Dermis blood vessel endothelial cell (primary cell): ENCODE data around the gene ARHGEF2. TPM values are rescaled to one million over a fixed set of nuclear protein-coding genes. Genes with fewer than 3 reads are reported as not detected.

Experiments
- DNase-seq: peaks from one replicate; pipeline ENCODE4 v3.0.0; 2010
- total RNA-seq: library from RNA; depleted of rRNA; stranded (reverse); fragments of >200 nt; gene quantifications from 2 replicates; pipeline ENCODE4 v1.2.3, GENCODE V29; 2014

The ARHGEF2 gene
- total RNA-seq, 1 donor from 2014 or later: 101 TPM

DNA sequence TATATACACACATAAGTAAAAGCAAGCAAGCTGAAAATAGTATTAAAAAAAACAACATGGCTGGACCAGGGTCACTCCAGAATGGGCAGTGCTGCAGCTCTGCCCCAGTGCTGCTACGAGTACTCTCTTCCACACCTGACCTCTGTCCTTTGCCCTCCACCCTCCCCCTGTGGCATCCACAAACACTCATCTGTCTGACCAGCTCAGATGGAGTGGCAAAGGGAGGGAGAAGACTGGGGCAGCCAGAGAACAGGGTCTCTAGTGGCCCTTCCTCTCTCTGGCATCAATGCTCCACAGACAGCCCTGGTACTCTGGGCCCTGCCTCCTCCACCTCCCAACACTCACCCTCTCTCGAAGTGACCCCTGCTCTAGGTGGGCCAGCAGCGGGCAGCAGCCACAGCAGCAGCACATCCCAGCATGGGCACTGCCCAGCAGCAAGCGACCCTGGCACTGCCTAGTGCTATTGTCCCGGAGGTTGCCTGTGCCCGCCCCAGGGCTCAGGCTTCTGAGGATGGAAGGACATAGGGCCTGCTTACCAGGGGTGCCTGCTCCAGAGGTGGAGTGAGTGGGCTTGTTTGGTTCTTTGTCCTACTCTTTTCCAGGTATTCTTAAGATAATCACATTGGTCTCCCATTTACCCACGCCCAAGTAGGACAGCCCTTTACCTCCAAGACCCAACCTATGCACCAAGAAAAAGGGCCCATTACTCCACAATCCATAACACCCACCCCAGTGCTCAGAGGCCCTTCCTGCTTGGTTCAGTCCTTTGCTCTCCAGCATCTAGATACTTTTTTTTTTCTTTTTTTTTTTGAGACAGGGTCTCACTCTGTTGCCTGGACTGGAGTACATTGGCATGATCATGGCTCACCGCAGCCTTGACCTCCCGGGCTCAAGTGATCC is 6.2 kb downstream of the ARHGEF2 start:
- no peak for DNase-seq

DNA sequence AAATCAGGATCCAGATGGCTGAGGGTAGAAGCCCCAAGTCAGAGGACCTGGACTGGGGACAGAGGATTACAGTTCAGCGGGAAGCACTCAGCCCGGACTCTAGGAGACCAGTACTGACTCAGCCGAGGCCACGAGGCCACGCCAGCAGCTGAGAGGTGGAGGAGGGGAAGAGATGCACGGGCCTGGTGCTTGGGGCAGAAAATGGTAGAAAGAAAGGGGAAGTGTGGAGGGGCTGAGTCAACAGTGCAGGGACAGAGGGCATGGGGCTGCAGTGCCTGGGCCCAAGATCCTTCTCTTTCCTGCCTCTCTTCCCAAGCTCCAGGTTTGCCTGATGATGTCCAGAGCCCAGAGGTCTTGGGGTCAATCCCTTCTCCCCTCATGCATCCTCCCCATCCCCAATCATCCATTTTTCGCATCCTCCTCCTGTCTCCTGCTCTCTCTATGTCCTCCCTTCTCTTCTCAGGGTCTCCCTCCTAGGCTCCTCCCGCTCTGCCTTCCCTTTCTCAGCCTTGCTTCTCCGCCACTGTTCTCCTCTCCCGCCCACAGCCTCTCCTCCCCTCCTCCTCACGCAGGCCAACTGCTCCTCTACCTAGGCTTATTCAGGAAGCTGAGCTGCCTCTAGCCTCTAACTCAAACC is 7.7 kb downstream of the ARHGEF2 start:
- DNase-seq: peak; percentile 83

DNA sequence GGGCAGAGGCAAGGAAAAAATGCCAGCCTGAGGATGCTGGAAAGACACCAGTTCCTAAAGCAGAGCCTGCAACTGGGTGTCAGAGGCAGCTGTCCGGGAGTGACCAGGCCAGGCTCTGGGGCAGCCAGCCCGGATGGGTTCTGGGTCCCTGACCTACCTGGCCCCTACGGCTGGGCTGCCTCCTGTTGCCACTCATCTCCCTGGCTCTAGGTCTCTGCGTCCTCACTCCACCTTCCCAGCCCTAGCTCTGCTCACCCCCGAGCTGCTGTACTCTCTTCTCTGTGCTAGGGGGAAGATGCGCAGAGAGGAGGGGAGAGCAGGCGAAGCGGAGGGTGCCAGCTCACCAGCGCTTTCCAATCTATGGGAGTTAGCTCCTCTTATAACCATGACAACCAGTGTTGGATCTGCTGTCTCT is 9.0 kb downstream of the ARHGEF2 start:
- no peak for DNase-seq

DNA sequence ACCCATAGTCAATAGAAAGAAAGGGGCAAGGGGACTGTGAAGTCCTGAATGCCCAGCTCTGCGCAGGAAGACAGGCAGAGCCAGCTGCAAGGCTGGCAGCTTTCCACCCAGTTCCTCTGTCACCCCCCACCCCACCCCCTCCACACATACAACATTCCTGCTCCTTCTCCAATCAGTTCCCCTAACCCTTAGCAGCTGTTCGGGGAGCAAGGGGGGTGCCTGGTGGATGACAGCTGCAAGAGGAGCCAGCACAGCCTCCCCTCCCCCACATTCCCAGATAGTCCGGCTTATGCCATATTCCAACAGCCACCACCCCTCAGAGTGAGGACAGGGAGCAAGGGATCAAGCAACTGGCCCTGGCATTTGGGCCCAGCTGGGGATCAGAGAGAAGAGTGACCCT is 9.7 kb downstream of the ARHGEF2 start:
- DNase-seq: peak; percentile 49

DNA sequence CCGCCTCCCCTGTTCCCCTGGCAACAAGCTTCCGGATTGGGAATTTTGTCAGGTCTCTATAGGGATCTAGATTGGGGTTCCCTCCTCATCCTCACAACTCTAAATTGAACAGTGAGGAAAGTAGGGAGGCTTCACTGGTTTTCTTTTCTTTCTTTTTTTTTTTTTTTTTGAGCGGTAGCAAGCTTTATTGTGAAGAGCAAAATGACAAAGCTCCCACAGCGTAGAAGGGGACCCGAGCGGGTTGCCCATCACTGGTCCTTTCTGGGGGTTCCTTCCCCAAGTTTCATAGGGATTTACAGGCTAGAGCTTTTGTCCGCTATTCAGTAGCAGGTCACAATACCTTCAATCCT is 10.3 kb downstream of the ARHGEF2 start:
- DNase-seq: no peak

DNA sequence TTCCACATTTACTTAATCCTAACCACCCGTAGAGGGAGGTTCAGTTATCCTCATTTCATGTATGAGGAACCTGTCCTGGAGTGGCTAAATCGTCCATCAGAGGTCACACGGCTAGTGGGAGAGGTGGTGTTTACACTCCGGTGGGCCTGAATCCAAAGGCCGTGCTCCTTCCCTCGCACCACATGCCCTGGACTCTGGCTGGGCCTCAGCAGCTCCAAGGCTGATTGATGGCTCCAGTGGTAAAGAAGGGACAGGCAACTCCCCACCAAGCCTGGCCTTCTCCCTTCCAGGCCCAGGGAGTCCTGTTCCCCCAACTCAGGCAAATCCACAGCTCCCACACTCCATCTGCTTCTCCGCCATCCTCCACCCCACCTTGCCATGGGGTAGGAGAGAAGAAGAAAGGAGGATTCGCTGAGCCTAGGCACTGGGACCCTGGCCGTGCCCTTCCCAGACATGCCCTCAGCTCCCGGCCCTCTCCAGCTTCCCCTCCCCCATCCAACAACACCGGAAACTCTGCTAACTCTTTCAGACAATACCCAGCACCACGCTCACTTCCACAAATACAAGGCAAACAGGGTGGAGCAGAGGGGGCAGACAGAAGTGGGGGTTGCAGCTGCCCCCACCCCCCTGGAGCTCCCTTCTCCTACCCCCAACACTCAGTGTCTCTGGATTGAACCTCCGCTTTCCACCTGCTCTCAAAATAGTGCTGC is 10.9 kb downstream of the ARHGEF2 start:
- DNase-seq: peak; percentile 86

DNA sequence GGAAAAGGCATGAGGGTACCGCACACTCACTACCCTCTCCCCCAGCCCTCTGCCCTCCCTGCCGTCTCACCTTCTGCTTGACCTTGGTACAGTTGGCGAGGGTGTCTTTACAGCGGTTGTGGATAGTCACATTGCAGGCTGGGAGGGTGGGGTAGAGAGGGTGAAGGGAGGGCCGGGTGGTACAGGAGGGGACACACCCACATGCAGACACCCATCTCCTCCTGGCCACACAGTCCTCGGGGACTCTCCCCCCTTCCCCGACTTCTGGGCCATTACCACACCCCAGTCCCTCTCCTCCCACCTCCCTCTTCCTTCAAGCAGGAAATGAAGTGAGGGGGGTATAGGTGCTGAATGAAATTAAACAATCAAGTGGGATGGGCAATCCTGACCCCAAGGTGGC is 11.6 kb downstream of the ARHGEF2 start:
- DNase-seq: no peak

DNA sequence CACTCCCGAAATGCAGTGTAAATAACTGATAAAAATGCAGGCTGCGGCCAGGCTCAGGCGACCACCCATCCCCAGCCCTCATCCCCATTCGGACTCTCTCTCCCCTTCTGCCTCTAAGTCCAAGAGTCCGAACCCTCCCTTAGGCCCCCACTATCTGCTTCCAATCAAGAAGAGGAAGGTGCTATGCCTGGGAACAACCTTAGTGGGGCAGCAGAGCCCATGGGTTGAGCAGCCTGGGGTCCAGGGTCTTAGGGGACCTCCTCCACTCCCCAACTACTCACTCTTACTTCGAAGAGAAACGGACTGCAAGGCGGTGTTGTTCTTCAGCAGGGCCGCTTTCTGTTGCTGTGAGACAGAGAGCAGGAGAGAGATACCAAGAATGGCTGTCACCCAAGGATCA is 12.2 kb downstream of the ARHGEF2 start:
- DNase-seq: no peak

DNA sequence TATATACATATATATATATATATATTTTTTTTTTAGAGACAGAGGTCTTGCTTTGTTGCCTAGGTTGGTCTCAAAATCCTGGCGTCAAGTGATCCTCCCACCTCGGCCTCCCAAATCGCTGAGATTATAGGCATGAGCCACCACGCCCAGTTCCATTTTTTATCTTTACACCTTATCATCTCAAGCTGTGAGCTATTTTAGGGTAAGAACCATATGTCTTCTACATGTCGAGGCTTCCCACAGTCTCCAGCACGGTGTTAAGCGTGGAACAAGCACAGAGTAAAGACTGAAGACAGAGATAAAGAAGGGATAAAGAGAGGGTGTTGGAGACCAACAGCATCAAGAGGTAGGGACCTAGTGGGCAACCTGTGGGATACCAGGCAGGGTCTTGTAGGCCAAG is 14.2 kb downstream of the ARHGEF2 start:
- DNase-seq: no peak

DNA sequence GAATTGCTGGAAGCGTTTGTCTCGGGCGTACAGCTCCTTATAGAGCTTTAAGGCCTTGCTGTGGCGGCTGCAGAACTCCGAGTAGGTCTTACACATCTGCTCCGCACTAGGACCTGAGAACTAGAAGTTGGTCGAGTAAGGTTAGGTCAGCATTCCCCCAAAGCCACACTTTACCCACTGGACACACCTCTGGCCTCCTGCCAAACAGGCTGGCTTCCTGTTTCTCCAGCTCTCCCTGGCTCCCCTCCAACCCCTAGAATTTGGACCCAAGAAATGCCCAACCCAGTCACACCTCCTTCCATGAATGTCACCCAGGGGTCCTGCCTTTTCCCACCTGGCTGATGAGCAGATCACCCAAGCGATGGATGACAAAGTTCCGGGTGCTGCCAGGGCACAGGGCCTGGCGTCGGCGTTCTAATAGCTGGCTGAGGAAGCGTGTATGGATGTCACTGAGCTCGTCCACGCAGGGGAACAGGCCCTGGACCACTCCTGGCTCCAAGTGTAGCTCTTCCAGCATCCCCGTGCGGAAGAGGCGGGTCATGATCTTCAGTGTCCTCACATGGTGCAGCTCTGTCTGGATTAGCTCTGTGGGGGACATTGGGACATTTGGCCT is 15.6 kb downstream of the ARHGEF2 start:
- peak; percentile 58 for DNase-seq

DNA sequence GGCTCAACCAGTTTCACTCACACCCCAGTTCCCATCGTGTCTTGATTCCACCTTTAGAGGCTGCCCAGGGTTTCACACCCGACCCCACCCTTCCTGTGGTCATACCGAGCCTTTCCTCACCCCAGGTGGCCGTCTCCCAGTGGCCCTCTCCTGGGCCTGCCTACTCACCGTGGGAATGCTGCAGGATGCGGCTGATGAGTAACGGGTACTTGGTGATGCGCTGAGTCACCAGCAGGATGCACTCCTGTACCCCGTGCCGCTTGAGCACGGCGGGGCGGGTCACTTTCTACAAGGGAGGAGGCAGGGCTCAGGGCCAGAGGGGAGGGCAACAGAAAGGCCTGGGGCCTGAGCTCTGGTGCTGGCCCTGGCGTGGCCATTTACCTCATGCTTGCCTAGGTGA is 16.4 kb downstream of the ARHGEF2 start:
- peak; percentile 98 for DNase-seq

DNA sequence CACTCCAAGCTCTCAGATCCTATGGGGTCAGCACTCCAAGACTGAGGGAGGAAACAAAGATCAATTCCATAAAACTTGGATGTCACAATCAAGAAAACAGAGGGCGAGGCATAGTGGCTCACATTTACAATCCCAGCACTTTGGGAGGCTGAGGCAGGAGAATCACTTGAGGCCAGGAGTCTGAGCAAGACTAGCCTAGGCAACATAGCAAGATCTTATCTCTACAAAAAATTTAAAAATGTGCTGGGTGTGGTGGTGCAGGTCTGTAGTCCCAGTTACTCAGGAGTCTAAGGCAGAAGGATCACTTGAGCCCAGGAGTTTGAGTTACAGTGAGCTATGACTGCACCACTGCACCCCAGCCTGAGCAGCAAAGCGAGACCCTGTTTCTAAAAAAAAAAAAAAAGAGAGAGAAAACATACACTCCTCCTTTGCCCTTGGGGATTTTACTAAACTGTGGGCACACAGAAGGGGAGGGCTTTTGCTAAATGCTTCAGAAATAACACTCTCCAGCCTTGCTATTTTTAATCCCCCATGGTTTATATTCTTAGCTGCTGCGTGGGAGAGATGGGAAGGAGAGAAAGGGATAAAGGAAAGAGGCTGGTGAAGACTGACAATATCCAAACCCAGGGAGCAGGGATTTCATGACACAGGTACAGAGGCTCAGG is 18.1 kb downstream of the ARHGEF2 start:
- no peak for DNase-seq

DNA sequence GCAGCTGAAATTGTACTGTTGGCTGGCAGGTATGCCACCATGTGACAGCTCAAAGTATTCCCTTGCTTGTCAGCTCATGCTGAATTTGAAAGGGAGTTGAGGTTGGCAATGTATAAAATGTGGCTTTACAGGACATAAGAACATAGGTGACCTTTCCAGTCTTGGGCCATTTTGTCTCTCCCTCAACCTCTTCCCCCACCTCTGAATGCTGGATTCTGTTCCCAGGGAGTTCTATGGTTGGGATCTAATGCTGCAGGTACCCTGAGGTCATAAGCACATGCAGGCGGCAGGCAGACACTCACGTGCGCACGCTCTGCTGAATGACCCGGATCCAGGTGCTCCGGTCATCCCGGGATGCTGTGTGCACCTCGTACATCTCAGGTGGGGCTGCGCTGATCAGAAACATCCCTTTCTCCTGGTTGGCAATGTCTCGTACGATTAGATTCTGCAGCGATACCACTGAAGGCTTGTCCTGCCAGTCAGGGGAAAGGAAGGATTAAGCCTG is 20.9 kb downstream of the ARHGEF2 start:
- no peak for DNase-seq

DNA sequence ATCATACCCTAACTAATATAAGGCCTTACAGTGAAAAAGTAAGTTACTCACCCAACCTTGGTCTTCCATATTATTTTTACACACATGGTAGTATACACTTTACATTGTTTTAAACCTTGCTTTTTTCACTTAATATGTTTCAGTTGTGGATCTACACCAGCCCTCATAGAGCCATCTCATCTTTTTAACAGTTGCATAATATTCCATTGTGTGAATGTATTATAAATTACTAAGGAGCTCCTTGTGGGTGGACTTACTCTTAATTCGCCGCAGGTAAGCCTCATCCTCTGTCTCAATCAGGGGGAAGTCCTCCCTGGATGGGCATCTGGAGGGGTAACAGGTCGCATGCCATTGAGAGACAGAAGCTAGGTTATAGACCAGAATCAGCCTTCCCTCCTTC is 23.7 kb downstream of the ARHGEF2 start:
- DNase-seq: no peak

DNA sequence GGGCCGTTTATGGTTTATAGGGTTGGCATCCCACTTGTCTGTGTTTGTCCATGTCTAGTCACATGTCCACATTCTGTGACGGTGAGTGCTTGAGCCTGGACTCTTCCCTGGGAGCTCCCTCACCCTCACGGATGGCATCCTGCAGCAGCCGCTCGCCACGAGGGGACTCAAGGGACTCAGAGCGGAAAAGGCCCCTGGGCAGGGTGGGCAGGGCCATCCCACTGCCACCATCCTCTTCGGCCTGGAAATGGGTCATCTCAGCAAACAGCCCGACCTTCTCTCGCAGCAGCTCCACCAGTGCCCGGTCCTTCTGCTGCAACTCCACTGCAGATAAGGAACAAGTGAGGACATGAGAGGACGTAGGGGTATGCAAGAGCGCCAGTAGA is 25.8 kb downstream of the ARHGEF2 start:
- DNase-seq: no peak

DNA sequence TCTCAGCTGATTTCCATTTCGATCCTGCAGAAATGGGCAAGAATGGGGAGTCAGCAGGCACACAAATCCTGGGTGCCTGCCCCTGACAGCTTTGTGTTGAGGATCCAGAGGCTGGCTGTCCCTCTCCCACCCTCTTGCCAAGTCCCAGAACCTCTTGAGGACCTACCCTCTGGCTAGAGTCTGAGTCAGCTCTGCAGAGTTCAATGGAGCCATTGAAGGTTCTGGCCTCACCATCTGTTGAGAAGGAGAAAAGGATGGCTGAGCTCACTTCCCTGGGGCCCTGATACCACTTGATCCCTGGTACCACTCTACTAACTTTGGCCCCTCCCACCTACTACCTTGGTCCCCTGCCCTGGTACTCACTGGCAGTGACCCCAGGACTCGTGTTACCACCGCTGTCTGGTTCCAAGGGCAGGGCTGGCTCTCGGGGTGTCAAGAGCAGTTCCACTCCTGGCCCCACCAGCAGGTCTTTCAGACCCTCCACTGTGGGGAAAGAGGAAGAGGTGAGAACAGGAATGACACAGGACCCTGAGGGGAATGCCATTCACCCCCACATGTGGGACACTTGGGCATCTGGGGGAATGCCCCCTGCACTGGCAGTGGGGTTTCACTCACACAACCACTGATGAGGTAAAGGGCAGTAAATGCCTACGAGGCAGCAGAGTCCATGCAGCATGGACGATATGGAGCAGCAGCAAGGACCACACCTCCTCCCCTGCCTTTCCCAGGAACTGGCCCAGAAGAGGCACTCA is 26.4 kb downstream of the ARHGEF2 start:
- DNase-seq: no peak

DNA sequence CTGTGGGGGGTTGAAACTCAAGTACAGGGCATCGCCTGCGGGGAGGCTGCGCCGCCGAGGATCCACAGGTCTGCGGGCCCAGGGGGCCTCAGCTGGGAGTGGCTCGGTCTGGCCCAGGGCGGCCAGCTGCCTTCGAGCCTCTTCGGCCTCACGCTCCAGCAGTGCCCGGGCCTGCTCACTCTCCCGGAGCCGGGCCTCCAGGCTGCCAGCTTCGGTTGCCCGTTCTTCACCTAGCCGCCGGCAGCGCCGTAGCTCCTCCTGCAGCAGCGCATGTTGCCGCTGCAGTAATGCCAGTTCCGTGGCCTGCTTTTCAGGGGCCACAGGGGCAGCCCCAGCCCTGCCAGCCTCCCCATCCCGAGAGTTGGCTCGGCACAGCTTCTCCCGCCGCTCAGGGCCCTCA is 27.5 kb downstream of the ARHGEF2 start:
- no peak for DNase-seq

DNA sequence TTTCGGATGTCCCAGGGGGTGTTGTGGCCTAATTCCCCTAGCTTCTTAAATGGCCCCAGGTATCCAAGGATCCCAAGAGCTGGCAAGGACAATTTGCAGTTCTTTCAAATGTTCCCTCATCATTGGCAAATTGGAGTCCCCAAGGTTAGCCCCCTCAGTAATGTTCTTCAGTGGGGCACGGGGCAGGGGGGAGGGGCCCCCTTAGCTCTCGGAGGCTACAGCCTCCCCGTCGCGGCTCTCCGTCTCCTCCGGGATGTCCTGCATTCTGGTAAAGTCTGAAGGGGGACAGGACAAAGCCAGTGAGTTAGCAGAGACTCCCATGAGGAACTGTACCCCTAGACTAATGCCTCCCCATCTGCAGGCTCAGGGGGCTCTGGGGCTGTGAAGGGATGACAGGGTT is 30.6 kb downstream of the ARHGEF2 start:
- no peak for DNase-seq

DNA sequence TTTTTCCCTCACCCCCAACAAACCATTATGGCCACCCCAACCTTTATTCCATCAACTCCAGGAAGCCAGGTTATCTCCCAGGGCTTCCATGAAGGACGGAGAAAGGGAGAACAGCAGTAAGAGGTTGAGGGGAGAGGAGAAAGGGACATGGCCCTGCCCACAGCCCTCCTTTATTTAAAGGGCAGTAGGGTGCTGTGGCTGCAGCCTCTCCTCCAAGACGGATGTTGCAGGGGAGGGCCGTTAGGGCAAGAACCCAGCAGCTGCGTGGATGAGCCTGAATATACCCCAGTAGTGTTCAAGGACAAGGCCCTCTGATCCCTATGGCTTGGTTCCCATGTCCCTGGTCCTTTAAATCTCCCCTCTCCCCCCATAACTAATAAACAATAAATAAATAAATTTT is 31.1 kb downstream of the ARHGEF2 start:
- DNase-seq: no peak

DNA sequence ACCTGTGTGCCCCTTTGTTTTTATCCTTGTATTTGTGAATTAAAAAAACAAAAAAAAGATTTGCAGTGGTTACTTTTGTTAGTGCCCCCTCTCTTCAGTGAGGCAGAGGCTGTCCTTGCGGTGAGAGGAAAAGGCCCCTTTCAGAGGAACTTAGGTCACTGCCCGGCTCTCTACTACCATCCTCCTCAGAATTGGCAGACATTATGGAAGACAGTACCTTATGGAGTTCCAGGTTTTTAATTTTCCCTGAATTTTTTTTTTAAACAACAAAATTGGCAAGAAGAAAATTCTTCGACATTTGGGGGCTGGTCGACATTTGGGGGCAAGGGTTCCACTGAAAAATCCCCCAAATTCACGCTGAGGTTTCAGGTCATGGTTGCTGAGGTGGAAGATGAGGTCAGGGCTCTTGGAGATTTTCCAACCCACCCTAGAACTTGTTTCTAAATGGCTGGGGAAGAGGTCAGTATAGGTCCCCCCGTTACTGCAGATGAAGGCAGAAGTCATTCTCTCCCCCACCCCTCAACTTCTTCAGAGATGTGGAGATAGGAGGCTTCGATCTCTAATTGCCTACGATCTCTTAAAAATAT is 31.6 kb downstream of the ARHGEF2 start:
- no peak for DNase-seq

DNA sequence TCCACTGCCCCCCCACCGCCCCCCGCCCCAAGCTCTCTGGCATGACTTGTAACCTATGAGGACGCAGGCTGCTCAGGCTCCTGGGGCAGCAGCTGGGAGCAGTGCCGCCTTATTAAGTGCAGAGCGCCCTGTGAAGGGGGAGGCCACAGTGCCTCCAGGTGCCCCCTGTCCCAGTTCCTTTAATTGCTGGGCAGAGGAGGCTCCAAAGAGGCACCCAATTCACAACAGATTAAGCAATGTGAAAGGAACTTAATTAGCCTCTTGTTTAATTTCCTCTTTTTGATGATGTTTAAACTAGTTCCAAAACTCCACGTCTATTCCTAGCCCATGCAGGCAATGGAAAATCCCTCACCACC is 33.9 kb downstream of the ARHGEF2 start:
- no peak for DNase-seq
